GM23338 (cell line): Measurements from ENCODE around the gene NPVF. TPM values are rescaled to one million over a fixed set of nuclear protein-coding genes. Genes with fewer than 3 reads are reported as not detected.

Experiments used
- ATAC-seq: fragments of 200-7000 bp; cut with Tn5 transposase; 3 replicates; pipeline ENCODE4 v1.9.1; 2020
- DNase-seq: peaks from one replicate; pipeline ENCODE4 v3.0.0-alpha.2; 2015; ENCODE audit warnings: low spot score
- H2AFZ ChIP-seq: fragments of 200-600 bp; sonication (generic); 2 replicates; pipeline ENCODE4 v1.8.0; 2016; ENCODE audit warnings: antibody characterized with exemption, mild to moderate bottlenecking, moderate library complexity
- H3F3A ChIP-seq: fragments of 200-600 bp; sonication (generic); replicated peaks from 2 replicates; pipeline ENCODE4 v1.8.0; 2017; ENCODE audit warnings: antibody characterized with exemption, mixed run types, low read depth
- H3K27ac ChIP-seq: fragments of 200-600 bp; sonication (generic); 2 replicates; pipeline ENCODE4 v1.6.1; 2016; ENCODE audit warnings: low read depth
- H3K27me3 ChIP-seq: fragments of 200-600 bp; sonication (generic); 2 replicates; pipeline ENCODE4 v1.8.0; 2016; ENCODE audit warnings: mild to moderate bottlenecking, mixed run types, moderate library complexity; ENCODE audit not compliant: insufficient read depth
- H3K36me3 ChIP-seq: fragments of 200-600 bp; sonication (generic); 2 replicates; pipeline ENCODE4 v1.8.0; 2016; ENCODE audit warnings: mild to moderate bottlenecking; ENCODE audit not compliant: insufficient read depth
- H3K4me1 ChIP-seq: fragments of 200-600 bp; sonication (generic); 2 replicates; pipeline ENCODE4 v1.8.0; 2016; ENCODE audit warnings: mild to moderate bottlenecking, moderate library complexity; ENCODE audit not compliant: insufficient read depth
- H3K4me2 ChIP-seq: fragments of 200-600 bp; sonication (generic); 2 replicates; pipeline ENCODE4 v1.7.1; 2017; ENCODE audit warnings: mixed run types
- H3K4me3 ChIP-seq: fragments of 200-600 bp; sonication (generic); 2 replicates; pipeline ENCODE4 v1.6.1; 2016; ENCODE audit warnings: mixed run types
- H3K79me2 ChIP-seq: fragments of 200-600 bp; sonication (generic); replicated peaks from 2 replicates; pipeline ENCODE4 v1.8.0; 2017; ENCODE audit warnings: mild to moderate bottlenecking; ENCODE audit not compliant: insufficient read depth
- H3K9me2 ChIP-seq: fragments of 200-600 bp; sonication (generic); 2 replicates; pipeline ENCODE4 v1.8.0; 2017; ENCODE audit not compliant: insufficient read depth
- H4K20me1 ChIP-seq: fragments of 200-600 bp; sonication (generic); replicated peaks from 2 replicates; pipeline ENCODE4 v1.8.0; 2017; ENCODE audit warnings: mild to moderate bottlenecking; ENCODE audit not compliant: insufficient read depth
- H3K27ac Mint-ChIP-seq: 2 replicates; pipeline ENCODE4 v1.8.0; 2020; ENCODE audit warnings: inconsistent platforms, mild to moderate bottlenecking, moderate library complexity, mixed read lengths
- H3K27me3 Mint-ChIP-seq: 3 replicates; pipeline ENCODE4 v1.8.0; 2022; ENCODE audit warnings: low read depth, mild to moderate bottlenecking, moderate library complexity, mixed read lengths, inconsistent platforms; ENCODE audit not compliant: insufficient read depth, poor library complexity
- H3K36me3 Mint-ChIP-seq: 3 replicates; pipeline ENCODE4 v1.8.0; 2021; ENCODE audit warnings: low read depth, mild to moderate bottlenecking, inconsistent platforms, moderate library complexity, mixed read lengths
- H3K4me1 Mint-ChIP-seq: 3 replicates; pipeline ENCODE4 v1.8.0; 2020; ENCODE audit warnings: mild to moderate bottlenecking, inconsistent platforms, mixed read lengths
- H3K4me3 Mint-ChIP-seq: 3 replicates; pipeline ENCODE4 v1.8.0; 2021; ENCODE audit warnings: moderate library complexity, mild to moderate bottlenecking, inconsistent platforms, mixed read lengths
- H3K9me3 Mint-ChIP-seq: 3 replicates; pipeline ENCODE4 v1.8.0; 2020; ENCODE audit warnings: moderate library complexity, mild to moderate bottlenecking, inconsistent platforms, mixed read lengths
- CREB1 ChIP-seq: fragments of 250-450 bp; sonication (Bioruptor Pico); IDR thresholded peaks from 2 replicates; pipeline ENCODE4 v1.5.0; 2020; ENCODE audit warnings: low read depth, mild to moderate bottlenecking, moderate library complexity
- CTCF ChIP-seq, 2 experiments: fragments of 200-600 bp in 1 of 2; sonication (generic) in 1 of 2; conservative IDR thresholded peaks; 2 replicates each; pipeline versions ENCODE4 v1.5.1 to v1.6.1; 2016 to 2017; ENCODE audit warnings: antibody characterized with exemption in 2 of 2, low read depth in 2 of 2, mild to moderate bottlenecking in 2 of 2, moderate library complexity in 1 of 2
- EZH2 ChIP-seq: fragments of 200-600 bp; sonication (generic); IDR thresholded peaks from one replicate; pipeline ENCODE4 v1.8.0; 2017; ENCODE audit warnings: antibody characterized with exemption, mild to moderate bottlenecking, low read depth; ENCODE audit not compliant: unreplicated experiment
- EZH2phosphoT487 ChIP-seq: fragments of 200-600 bp; sonication (generic); IDR thresholded peaks from one replicate; pipeline ENCODE4 v1.8.1; 2018; ENCODE audit warnings: antibody characterized with exemption; ENCODE audit not compliant: unreplicated experiment
- JUNB ChIP-seq: IDR thresholded peaks from one replicate; pipeline ENCODE4 v1.6.1; 2016; ENCODE audit warnings: antibody characterized with exemption; ENCODE audit not compliant: unreplicated experiment
- NANOG ChIP-seq: IDR thresholded peaks from 2 replicates; pipeline ENCODE4 v1.6.1; 2016; ENCODE audit warnings: antibody characterized with exemption, borderline replicate concordance
- POLR2AphosphoS5 ChIP-seq: IDR thresholded peaks from 2 replicates; pipeline ENCODE4 v1.6.1; 2016; ENCODE audit warnings: antibody characterized with exemption, low read depth
- STAT1 ChIP-seq: IDR thresholded peaks from one replicate; pipeline ENCODE4 v1.6.1; 2016; ENCODE audit warnings: antibody characterized with exemption; ENCODE audit not compliant: unreplicated experiment
- ZNF114 ChIP-seq: fragments of 250-450 bp; sonication (Bioruptor Pico); IDR thresholded peaks from 2 replicates; pipeline ENCODE4 v1.5.0; 2020; ENCODE audit warnings: mild to moderate bottlenecking, moderate library complexity
- ZNF331 ChIP-seq: fragments of 250-450 bp; sonication (Bioruptor Pico); IDR thresholded peaks from 2 replicates; pipeline ENCODE4 v1.5.0; 2020; ENCODE audit warnings: low read depth, mild to moderate bottlenecking, moderate library complexity
- polyA plus RNA-seq: library from polyadenylated mRNA; unstranded; fragments of >200 nt; fragmentation: Nextera tagmentation; extraction: Ambion mirVana; gene quantifications from 2 replicates; pipeline ENCODE4 v1.2.1, GENCODE V29; 2016
- total RNA-seq: library from RNA; depleted of rRNA; stranded (reverse); fragments of >200 nt; shearing (Covaris generic); gene quantifications from 2 replicates; pipeline ENCODE4 v1.2.3, GENCODE V29; 2014
- TF ChIP-seq, protein P1 (sequence below): IDR thresholded peaks from one replicate; pipeline ENCODE4 v1.6.1; 2018; ENCODE audit warnings: antibody characterized with exemption; ENCODE audit not compliant: unreplicated experiment
- TF ChIP-seq, protein P2 (sequence below): fragments of 250-450 bp; sonication (Bioruptor Pico); IDR thresholded peaks from 2 replicates; pipeline ENCODE4 v1.5.0; 2020; ENCODE audit warnings: mild to moderate bottlenecking, moderate library complexity
- TF ChIP-seq, protein P3 (sequence below): IDR thresholded peaks from 2 replicates; pipeline ENCODE4 v1.6.1; 2016; ENCODE audit warnings: antibody characterized with exemption

The NPVF gene
- total and polyA plus RNA-seq, 2 experiments from 2014 or later = not detected

GRCh38 chr7:25256333-25256819 is 28.1 kb upstream of the NPVF start:
- no peaks in the 10 kb centered on the region for H3K27me3 Mint-ChIP-seq
- H3K9me3 Mint-ChIP-seq = no peaks in the 10 kb centered on the region
- H3K36me3 Mint-ChIP-seq = no peaks in the 10 kb centered on the region; the same call in 2 of the 3 replicates
- ATAC-seq (no peak), DNase-seq (no peak)
- H3K27ac ChIP-seq = no peak overlapping the region
- H3K4me3 ChIP-seq = no peak overlapping the region
- no peak overlapping the region for H2AFZ ChIP-seq
- H3K27me3 ChIP-seq = no peaks in the 10 kb centered on the region
- H4K20me1 ChIP-seq = no peaks in the 10 kb centered on the region
- H3K36me3 ChIP-seq = no peaks in the 10 kb centered on the region
- no peak overlapping the region for H3K4me2 ChIP-seq
- no peaks in the 10 kb centered on the region for H3K4me1 ChIP-seq
- H3K4me1 Mint-ChIP-seq = peaks cover 2% of the 10 kb centered on the region; the same call in 1 of the 3 replicates
- no peak overlapping the region for H3K4me3 Mint-ChIP-seq
- H3F3A ChIP-seq = no peaks in the 10 kb centered on the region
- H3K27ac Mint-ChIP-seq = no peak overlapping the region
- H3K79me2 ChIP-seq = no peaks in the 10 kb centered on the region
- TF ChIP-seq EZH2 (no peak), ZNF114 (CRISPR knock-in tag) (no peak), CREB1 (CRISPR knock-in tag) (no peak), EZH2phosphoT487 (no peak), POLR2AphosphoS5 (no peak), JUNB (no peak), CTCF (conservative IDR thresholded peaks at IDR 0.05; ENCODE audit: low read depth in 2 of 2) (no peak), NANOG (no peak), STAT1 (no peak), ZNF331 (CRISPR knock-in tag) (no peak)
- TF ChIP-seq, protein P1, sequence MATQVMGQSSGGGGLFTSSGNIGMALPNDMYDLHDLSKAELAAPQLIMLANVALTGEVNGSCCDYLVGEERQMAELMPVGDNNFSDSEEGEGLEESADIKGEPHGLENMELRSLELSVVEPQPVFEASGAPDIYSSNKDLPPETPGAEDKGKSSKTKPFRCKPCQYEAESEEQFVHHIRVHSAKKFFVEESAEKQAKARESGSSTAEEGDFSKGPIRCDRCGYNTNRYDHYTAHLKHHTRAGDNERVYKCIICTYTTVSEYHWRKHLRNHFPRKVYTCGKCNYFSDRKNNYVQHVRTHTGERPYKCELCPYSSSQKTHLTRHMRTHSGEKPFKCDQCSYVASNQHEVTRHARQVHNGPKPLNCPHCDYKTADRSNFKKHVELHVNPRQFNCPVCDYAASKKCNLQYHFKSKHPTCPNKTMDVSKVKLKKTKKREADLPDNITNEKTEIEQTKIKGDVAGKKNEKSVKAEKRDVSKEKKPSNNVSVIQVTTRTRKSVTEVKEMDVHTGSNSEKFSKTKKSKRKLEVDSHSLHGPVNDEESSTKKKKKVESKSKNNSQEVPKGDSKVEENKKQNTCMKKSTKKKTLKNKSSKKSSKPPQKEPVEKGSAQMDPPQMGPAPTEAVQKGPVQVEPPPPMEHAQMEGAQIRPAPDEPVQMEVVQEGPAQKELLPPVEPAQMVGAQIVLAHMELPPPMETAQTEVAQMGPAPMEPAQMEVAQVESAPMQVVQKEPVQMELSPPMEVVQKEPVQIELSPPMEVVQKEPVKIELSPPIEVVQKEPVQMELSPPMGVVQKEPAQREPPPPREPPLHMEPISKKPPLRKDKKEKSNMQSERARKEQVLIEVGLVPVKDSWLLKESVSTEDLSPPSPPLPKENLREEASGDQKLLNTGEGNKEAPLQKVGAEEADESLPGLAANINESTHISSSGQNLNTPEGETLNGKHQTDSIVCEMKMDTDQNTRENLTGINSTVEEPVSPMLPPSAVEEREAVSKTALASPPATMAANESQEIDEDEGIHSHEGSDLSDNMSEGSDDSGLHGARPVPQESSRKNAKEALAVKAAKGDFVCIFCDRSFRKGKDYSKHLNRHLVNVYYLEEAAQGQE = no peak
- TF ChIP-seq, protein P2, sequence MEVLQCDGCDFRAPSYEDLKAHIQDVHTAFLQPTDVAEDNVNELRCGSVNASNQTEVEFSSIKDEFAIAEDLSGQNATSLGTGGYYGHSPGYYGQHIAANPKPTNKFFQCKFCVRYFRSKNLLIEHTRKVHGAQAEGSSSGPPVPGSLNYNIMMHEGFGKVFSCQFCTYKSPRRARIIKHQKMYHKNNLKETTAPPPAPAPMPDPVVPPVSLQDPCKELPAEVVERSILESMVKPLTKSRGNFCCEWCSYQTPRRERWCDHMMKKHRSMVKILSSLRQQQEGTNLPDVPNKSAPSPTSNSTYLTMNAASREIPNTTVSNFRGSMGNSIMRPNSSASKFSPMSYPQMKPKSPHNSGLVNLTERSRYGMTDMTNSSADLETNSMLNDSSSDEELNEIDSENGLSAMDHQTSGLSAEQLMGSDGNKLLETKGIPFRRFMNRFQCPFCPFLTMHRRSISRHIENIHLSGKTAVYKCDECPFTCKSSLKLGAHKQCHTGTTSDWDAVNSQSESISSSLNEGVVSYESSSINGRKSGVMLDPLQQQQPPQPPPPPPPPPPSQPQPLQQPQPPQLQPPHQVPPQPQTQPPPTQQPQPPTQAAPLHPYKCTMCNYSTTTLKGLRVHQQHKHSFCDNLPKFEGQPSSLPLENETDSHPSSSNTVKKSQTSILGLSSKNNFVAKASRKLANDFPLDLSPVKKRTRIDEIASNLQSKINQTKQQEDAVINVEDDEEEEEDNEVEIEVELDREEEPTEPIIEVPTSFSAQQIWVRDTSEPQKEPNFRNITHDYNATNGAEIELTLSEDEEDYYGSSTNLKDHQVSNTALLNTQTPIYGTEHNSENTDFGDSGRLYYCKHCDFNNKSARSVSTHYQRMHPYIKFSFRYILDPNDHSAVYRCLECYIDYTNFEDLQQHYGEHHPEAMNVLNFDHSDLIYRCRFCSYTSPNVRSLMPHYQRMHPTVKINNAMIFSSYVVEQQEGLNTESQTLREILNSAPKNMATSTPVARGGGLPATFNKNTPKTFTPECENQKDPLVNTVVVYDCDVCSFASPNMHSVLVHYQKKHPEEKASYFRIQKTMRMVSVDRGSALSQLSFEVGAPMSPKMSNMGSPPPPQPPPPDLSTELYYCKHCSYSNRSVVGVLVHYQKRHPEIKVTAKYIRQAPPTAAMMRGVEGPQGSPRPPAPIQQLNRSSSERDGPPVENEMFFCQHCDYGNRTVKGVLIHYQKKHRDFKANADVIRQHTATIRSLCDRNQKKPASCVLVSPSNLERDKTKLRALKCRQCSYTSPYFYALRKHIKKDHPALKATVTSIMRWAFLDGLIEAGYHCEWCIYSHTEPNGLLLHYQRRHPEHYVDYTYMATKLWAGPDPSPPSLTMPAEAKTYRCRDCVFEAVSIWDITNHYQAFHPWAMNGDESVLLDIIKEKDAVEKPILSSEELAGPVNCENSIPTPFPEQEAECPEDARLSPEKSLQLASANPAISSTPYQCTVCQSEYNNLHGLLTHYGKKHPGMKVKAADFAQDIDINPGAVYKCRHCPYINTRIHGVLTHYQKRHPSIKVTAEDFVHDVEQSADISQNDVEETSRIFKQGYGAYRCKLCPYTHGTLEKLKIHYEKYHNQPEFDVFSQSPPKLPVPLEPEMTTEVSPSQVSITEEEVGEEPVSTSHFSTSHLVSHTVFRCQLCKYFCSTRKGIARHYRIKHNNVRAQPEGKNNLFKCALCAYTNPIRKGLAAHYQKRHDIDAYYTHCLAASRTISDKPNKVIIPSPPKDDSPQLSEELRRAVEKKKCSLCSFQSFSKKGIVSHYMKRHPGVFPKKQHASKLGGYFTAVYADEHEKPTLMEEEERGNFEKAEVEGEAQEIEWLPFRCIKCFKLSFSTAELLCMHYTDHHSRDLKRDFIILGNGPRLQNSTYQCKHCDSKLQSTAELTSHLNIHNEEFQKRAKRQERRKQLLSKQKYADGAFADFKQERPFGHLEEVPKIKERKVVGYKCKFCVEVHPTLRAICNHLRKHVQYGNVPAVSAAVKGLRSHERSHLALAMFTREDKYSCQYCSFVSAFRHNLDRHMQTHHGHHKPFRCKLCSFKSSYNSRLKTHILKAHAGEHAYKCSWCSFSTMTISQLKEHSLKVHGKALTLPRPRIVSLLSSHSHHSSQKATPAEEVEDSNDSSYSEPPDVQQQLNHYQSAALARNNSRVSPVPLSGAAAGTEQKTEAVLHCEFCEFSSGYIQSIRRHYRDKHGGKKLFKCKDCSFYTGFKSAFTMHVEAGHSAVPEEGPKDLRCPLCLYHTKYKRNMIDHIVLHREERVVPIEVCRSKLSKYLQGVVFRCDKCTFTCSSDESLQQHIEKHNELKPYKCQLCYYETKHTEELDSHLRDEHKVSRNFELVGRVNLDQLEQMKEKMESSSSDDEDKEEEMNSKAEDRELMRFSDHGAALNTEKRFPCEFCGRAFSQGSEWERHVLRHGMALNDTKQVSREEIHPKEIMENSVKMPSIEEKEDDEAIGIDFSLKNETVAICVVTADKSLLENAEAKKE (CRISPR knock-in tag) = no peak
- TF ChIP-seq, protein P3, sequence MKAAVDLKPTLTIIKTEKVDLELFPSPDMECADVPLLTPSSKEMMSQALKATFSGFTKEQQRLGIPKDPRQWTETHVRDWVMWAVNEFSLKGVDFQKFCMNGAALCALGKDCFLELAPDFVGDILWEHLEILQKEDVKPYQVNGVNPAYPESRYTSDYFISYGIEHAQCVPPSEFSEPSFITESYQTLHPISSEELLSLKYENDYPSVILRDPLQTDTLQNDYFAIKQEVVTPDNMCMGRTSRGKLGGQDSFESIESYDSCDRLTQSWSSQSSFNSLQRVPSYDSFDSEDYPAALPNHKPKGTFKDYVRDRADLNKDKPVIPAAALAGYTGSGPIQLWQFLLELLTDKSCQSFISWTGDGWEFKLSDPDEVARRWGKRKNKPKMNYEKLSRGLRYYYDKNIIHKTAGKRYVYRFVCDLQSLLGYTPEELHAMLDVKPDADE = no peak
- H3K9me2 ChIP-seq = peaks cover 5% of the 10 kb centered on the region; the same call in 1 of the 2 replicates
